GM21447 (cell line): ENCODE measurements around the gene EMX2.

Source experiments
- ATAC-seq: cut with Tn5 transposase; IDR thresholded peaks from one replicate; pipeline ENCODE4 v1.9.1; 2021; ENCODE audit not compliant: unreplicated experiment

EMX2 gene

GRCh38 chr10:117531371-117532002, 11.1 kb upstream of the EMX2 start:
- no peak for ATAC-seq

- ATAC-seq: no peak
Observed at GRCh38 chr10:117532003-117532385, 10.6 kb upstream of the EMX2 start.

- ATAC-seq: no peak
Observed at GRCh38 chr10:117532451-117533107, 10.0 kb upstream of the EMX2 start.

GRCh38 chr10:117533507-117534281, 8.9 kb upstream of the EMX2 start:
- no peak for ATAC-seq

- ATAC-seq: no peak
Observed at GRCh38 chr10:117534321-117535297, 7.9 kb upstream of the EMX2 start.

- no peak for ATAC-seq
Observed at GRCh38 chr10:117535298-117536071, 7.1 kb upstream of the EMX2 start.

GRCh38 chr10:117536072-117536865, 6.3 kb upstream of the EMX2 start:
- no peak for ATAC-seq

- no peak for ATAC-seq
Observed at GRCh38 chr10:117536866-117537435, 5.6 kb upstream of the EMX2 start.

- no peak for ATAC-seq
Observed at GRCh38 chr10:117537436-117537903, 5.1 kb upstream of the EMX2 start.

- no peak for ATAC-seq
Observed at GRCh38 chr10:117537904-117538524, 4.5 kb upstream of the EMX2 start.

GRCh38 chr10:117539361-117539773, 3.2 kb upstream of the EMX2 start:
- no peak for ATAC-seq

- no peak for ATAC-seq
Observed at GRCh38 chr10:117539903-117540639, 2.5 kb upstream of the EMX2 start.

GRCh38 chr10:117540640-117541404, 1.7 kb upstream of the EMX2 start:
- no peak for ATAC-seq

GRCh38 chr10:117541405-117541908, 1.1 kb upstream of the EMX2 start:
- ATAC-seq: no peak

GRCh38 chr10:117541909-117542705, 439 bp upstream of the EMX2 start:
- ATAC-seq: no peak
